Activated B cell treated with CpG ODN at 0.5 μM for 24 hours (primary cell): Measurements from ENCODE around the gene FNIP2. TPM values are rescaled to one million over a fixed set of nuclear protein-coding genes. Genes with fewer than 3 reads are reported as not detected.

Experiments used
- ATAC-seq: fragments of 200-7000 bp; cut with Tn5 transposase; one replicate; pipeline ENCODE4 v1.10.0; 2021; ENCODE audit warnings: low read depth, mild to moderate bottlenecking, moderate library complexity
- CTCF ChIA-PET: fragments of 350-600 bp; sonication (Branson Sonifier 250); formaldehyde crosslinking; loops from one replicate; lab custom pipeline; 2021; ENCODE audit warnings: antibody characterized with exemption; lab: Charles Lee
- POLR2A ChIA-PET: fragments of 350-600 bp; sonication (Branson Sonifier 250); formaldehyde crosslinking; loops from one replicate; lab custom pipeline; 2021; ENCODE audit warnings: antibody characterized with exemption; lab: Charles Lee
- DNase-seq: peaks from one replicate; pipeline ENCODE4 v3.0.0; 2022
- H3K27ac Mint-ChIP-seq: one replicate; pipeline ENCODE4 v1.8.0; 2020; ENCODE audit warnings: mixed read lengths
- H3K27me3 Mint-ChIP-seq: one replicate; pipeline ENCODE4 v1.8.0; 2021; ENCODE audit warnings: mixed read lengths
- H3K36me3 Mint-ChIP-seq: one replicate; pipeline ENCODE4 v1.8.0; 2021; ENCODE audit warnings: low read depth, mixed read lengths
- H3K4me1 Mint-ChIP-seq: one replicate; pipeline ENCODE4 v1.8.0; 2021; ENCODE audit warnings: mixed read lengths
- H3K4me3 Mint-ChIP-seq: one replicate; pipeline ENCODE4 v1.8.0; 2020; ENCODE audit warnings: mild to moderate bottlenecking, mixed read lengths
- H3K9me3 Mint-ChIP-seq: one replicate; pipeline ENCODE4 v1.8.0; 2020; ENCODE audit warnings: mixed read lengths
- intact Hi-C: fragments of 100-400 bp; cut with micrococcal nuclease; formaldehyde crosslinking; loops from one replicate; pipeline ENCODE4 v1.15.1; 2024
- total RNA-seq: library from RNA; stranded (reverse); gene quantifications from 2 replicates; pipeline ENCODE4 v1.2.3, GENCODE V29; 2022
- TF ChIP-seq, protein P1 (sequence below): fragments of 200-600 bp; IDR thresholded peaks from one replicate; pipeline ENCODE4 v1.8.0; 2022; ENCODE audit warnings: antibody characterized with exemption, mild to moderate bottlenecking

The FNIP2 gene
- total RNA-seq, 1 donor from 2014 or later, result not detected

- intact Hi-C loops, result no loop called here
- ChIA-PET POLR2A (no interaction called here), CTCF (no interaction called here)
- no peak for DNase-seq
- no peak for ATAC-seq
- Mint-ChIP-seq H3K36me3 (no peaks in the 10 kb centered on the region), H3K4me3 (no peak overlapping the region), H3K4me1 (no peaks in the 10 kb centered on the region), H3K9me3 (no peaks in the 10 kb centered on the region), H3K27me3 (peaks cover 73% of the 10 kb centered on the region), H3K27ac (no peak overlapping the region)
- TF ChIP-seq, protein P1, sequence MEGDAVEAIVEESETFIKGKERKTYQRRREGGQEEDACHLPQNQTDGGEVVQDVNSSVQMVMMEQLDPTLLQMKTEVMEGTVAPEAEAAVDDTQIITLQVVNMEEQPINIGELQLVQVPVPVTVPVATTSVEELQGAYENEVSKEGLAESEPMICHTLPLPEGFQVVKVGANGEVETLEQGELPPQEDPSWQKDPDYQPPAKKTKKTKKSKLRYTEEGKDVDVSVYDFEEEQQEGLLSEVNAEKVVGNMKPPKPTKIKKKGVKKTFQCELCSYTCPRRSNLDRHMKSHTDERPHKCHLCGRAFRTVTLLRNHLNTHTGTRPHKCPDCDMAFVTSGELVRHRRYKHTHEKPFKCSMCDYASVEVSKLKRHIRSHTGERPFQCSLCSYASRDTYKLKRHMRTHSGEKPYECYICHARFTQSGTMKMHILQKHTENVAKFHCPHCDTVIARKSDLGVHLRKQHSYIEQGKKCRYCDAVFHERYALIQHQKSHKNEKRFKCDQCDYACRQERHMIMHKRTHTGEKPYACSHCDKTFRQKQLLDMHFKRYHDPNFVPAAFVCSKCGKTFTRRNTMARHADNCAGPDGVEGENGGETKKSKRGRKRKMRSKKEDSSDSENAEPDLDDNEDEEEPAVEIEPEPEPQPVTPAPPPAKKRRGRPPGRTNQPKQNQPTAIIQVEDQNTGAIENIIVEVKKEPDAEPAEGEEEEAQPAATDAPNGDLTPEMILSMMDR, result no peak
Observed at GRCh38 chr4:158822348-158822747, 53.5 kb downstream of the FNIP2 start.

- no peaks in the 10 kb centered on the region for H3K36me3 Mint-ChIP-seq
- no peak overlapping the region for H3K27ac Mint-ChIP-seq
- POLR2A ChIA-PET, result no interaction called here
- no peak overlapping the region for H3K4me3 Mint-ChIP-seq
- H3K27me3 Mint-ChIP-seq, result peaks cover 72% of the 10 kb centered on the region
- CTCF ChIA-PET, result no interaction called here
- TF ChIP-seq, protein P1, result no peak
- intact Hi-C loops, result no loop called here
- DNase-seq, result no peak
- ATAC-seq, result no peak
- no peaks in the 10 kb centered on the region for H3K9me3 Mint-ChIP-seq
- H3K4me1 Mint-ChIP-seq, result no peaks in the 10 kb centered on the region
Observed at GRCh38 chr4:158823461-158823873, 54.6 kb downstream of the FNIP2 start.

DNA sequence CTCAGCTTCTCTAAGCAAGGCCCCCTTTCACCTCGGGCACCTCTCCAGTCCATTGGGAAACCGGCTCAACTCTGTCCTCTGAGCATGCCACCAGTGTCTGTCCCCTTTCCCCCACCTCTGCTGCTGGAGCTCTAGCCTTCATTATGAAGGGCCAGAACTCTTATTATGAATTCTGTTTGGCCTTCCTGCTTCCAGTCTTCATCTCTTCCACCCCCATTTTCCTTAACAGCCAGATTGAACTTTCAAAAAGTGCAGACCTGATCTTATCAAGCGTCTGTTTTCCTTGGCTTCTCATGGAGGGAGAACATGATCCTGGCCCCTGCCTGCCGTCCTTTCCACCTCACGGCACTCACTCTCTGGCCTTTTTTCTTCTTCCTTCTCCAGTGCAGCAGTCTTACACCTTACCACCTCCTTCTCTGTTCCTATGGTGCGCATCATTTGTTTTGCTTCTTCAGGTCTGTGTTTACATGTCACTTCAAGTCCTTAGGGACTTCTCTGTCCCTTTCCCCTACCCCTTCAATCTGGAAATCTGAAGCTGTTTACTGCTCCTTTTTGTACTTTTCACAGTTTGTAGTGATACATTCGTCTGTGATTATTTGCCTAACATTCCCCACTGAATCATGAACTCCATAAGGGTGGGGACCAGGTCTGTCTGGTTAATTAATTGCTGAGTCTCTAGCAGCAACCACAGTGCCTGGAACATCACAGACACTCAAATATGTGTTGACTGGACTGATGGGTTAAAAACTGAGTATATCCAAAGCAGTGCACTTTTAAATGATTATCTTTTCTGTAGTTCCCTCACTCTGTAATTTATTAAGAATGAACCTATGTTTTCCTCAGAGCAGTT, 55.8 kb downstream of the FNIP2 start:
- intact Hi-C loops, result no loop called here
- Mint-ChIP-seq H3K4me1 (no peaks in the 10 kb centered on the region), H3K27ac (no peak overlapping the region), H3K4me3 (no peak overlapping the region), H3K36me3 (no peaks in the 10 kb centered on the region), H3K27me3 (peaks cover 70% of the 10 kb centered on the region), H3K9me3 (no peaks in the 10 kb centered on the region)
- CTCF ChIA-PET, result no interaction called here
- TF ChIP-seq, protein P1, result no peak
- POLR2A ChIA-PET, result no interaction called here
- ATAC-seq (no peak), DNase-seq (no peak)

DNA sequence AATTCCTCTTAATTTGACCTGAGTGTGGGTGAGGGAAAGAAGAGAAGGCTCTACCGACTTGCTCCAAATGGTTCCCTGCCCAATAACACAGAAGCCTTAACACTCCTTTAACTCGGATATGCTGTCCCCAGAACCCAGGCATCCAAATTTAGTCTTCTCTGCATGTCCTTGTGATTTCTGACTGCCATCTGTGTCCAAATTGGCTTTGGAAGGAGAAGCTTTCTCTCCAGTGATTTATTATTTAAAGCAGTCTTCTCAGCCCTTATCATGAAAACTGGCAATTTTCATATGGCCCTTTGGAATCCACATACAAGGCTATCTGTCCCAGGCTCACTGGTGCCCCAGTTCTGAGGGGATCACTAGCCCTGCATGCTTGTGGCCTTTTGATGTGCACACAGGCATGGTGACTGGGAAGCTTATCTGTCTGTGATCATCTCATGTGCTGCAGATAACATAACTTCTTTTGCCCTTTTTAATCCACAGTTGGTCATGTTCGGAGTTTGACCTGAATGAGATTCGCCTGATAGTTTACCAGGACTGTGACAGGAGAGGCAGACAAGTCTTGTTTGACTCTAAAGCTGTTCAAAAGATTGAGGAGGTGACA, 56.7 kb downstream of the FNIP2 start:
- POLR2A ChIA-PET, result no interaction called here
- Mint-ChIP-seq H3K4me3 (no peak overlapping the region), H3K27ac (no peak overlapping the region), H3K36me3 (no peaks in the 10 kb centered on the region), H3K27me3 (peaks cover 69% of the 10 kb centered on the region), H3K9me3 (no peaks in the 10 kb centered on the region), H3K4me1 (no peaks in the 10 kb centered on the region)
- DNase-seq, result no peak
- intact Hi-C loops, result no loop called here
- ATAC-seq, result no peak
- TF ChIP-seq, protein P1, result no peak
- CTCF ChIA-PET, result no interaction called here

DNA sequence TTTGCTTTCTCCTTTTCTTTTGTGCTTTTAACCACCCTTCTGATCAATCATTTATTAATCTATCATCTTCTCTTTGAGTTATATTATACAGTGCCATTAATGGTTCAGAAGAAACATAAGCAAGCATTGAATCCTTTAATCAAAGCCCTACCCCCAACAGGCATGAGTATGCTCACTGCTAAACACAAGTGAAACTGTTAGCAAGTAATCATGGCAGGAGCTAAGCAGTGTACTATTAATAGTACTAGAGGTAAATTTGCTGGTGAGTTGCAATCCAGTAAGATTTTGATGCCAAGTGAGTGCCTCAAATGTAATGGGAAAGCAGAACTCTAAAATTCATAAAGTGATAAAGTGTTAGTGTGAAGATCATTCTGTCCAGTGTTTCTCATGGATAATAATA, 57.2 kb downstream of the FNIP2 start:
- no peak for DNase-seq
- H3K27me3 Mint-ChIP-seq, result peaks cover 65% of the 10 kb centered on the region
- no peaks in the 10 kb centered on the region for H3K4me1 Mint-ChIP-seq
- TF ChIP-seq, protein P1, result no peak
- no peak overlapping the region for H3K4me3 Mint-ChIP-seq
- H3K9me3 Mint-ChIP-seq, result no peaks in the 10 kb centered on the region
- intact Hi-C loops, result no loop called here
- CTCF ChIA-PET, result no interaction called here
- no peaks in the 10 kb centered on the region for H3K36me3 Mint-ChIP-seq
- ATAC-seq, result no peak
- POLR2A ChIA-PET, result no interaction called here
- H3K27ac Mint-ChIP-seq, result no peak overlapping the region
